ENCODE results near the gene AURKB.

DNA sequence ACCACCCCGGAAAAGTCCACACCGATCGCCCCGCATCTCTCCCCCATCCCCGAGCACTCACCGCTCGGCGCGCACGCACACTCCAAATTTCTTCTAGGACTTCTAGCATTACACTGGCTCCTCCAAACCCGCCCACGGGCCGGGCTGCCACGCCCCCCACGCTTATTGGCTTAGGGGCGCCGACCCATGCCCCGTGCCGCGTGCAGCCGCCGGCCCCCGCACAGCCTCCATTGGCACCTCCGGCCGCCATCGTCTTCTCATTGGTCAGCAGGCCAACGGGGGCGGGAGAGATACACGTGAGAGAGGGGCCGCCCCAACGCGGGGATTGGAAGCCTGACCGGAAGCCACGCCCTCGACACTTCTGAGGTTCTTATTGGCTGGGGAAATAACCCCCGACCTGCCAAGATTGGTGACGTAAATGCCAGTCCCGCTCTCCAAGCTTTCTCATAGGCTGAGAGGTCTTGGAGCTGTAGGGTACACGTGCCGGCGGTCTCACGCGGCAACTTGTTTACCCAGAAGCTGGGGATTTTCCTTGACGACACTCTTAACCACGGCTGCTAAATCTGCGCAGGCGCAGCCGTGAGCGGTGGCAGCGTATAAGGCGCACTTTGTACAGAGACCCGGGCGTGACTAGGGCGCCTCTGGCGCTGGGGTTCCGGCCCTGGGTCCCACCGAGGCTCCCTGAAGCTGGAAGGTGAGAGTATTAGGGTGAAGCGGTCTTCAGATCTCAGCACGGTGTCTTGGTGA is 54.0 kb downstream of the AURKB start:
- 0 out of 2 replicates have a peak, but pooled peaks have one; percentile 26 for TF ChIP-seq CTCF (conservative IDR thresholded peaks at IDR 0.05; ENCODE audit: low read depth, low read length)
- TF ChIP-seq POLR2A (IDR thresholded peaks at IDR 0.05; ENCODE audit: low read depth, low read length), result peak; percentile 98
- peak; percentile 99 for TF ChIP-seq BHLHE40 (IDR thresholded peaks at IDR 0.05; ENCODE audit: low read depth, low read length)
- TF ChIP-seq RAD21 (IDR thresholded peaks at IDR 0.05; ENCODE audit: low read length), result peak; percentile 44
- peak; percentile 81; the same call in 1 of the 2 replicates for TF ChIP-seq MXI1 (IDR thresholded peaks at IDR 0.05; ENCODE audit: borderline replicate concordance, low read depth, low read length)
- TF ChIP-seq, protein P1, sequence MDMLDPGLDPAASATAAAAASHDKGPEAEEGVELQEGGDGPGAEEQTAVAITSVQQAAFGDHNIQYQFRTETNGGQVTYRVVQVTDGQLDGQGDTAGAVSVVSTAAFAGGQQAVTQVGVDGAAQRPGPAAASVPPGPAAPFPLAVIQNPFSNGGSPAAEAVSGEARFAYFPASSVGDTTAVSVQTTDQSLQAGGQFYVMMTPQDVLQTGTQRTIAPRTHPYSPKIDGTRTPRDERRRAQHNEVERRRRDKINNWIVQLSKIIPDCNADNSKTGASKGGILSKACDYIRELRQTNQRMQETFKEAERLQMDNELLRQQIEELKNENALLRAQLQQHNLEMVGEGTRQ (IDR thresholded peaks at IDR 0.05; ENCODE audit: low read depth, low read length), result peak; percentile 65
- TF ChIP-seq RFX5 (IDR thresholded peaks at IDR 0.05; ENCODE audit: low read depth, low read length), result no peak
